NCI-H524 (cell line): ENCODE measurements around the gene OXNAD1.
A peak's percentile ranks its signal among the peaks of the same experiment; 100 is the strongest.

Experiments used
- DNase-seq, 2 experiments: peaks; one replicate each; lab custom pipeline; 2025; lab: John Stamatoyannopoulos, UW

The OXNAD1 gene

GRCh38 chr3:16279010-16279801 is 14.2 kb downstream of the OXNAD1 start:
- no peak for DNase-seq

DNA sequence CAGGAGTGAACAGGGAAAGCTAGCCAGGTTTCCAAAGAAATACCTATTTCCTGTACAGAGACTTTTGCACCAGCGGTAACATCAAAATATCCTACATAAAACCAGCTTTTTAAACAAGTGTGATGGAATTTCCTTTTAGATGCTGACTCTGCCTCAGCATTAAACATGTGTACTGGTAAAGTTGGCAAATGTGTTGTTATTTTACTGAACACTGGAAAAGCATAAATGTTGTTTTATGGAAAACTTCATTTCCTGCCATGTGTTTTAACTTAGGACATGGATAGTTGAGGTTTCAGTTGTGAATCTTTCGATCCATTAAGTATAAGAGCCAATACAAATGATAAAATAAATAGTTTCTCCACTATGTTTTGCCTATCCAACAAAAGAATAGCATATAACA is 15.7 kb downstream of the OXNAD1 start:
- DNase-seq: no peak

GRCh38 chr3:16284633-16285032 is 19.6 kb downstream of the OXNAD1 start:
- no peak for DNase-seq

DNA sequence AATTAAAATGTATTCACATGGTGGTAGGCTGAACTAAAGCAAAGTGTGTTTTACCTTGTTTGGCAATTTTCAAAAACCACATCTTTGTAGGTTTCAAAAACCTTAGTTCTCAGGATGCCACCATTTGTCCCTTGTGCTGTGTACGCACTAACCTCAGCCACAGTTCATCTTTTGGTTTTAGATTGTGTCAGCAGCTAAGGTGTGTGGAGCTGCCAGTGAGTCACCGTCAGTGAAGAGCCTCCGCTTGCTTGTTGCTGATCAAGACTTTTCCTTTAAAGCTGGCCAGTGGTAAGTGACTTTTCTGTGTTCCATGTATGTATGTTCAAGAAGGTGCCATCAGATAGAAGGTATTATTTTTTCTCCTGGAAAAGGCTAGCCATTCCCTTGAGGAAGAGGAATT is 21.1 kb downstream of the OXNAD1 start:
- no peak for DNase-seq

- DNase-seq: no peak
These were observed 21.9 kb downstream of the OXNAD1 start for GRCh38 chr3:16286751-16287543.

DNA sequence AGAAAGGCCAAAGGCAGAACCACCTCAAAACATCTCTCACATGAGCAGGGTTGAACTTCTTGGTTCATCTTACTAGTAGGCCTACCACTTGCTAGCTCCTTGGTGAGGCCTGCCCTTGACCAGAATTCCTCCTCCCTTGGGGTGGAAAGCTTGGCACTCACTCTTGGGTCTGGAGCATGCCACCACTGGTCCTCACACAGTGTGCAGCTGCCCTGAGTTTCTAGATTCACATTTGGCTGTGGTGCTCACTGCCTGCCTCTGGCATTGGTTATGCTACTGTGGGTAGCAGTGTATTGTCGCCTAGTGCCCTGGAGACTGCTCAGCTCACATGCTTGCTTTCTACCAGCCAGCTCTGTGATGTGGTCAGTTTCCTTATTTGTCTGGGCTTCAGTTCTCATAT is 23.7 kb downstream of the OXNAD1 start:
- DNase-seq: no peak

DNA sequence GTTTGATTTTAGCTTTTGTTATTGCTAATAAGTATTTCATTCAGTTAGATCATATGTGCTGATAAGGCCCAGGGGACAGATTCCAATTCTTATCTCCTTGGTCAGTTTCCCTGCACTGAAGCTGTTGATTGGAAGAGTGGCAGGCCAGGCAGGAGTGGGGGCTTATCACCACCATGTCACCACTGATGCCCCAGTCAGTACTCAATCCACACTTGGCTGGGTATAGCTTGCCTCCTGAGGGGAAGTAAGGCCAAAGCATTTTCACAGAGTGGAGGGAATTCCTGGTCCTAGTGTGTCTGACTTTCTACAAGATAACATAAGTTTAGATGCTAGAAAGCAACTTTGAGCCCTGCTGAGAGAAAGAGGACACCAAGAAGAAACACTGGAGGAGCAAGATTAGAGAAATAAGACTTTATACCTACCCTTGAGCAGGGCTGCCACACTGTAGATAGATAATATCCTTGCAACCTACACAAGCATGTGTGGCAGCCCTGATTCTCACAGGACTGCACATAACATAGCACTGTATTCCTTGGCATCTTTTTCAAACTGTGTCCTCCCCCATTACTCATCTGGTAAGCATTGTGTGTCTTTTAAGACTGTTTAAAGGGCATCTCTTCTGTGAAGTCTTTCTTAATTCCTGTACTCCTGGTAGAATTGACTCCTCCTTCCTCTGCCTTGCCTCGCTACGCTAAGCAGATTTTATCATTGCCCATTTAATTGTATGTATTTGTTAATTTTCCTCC is 24.3 kb downstream of the OXNAD1 start:
- no peak for DNase-seq

DNA sequence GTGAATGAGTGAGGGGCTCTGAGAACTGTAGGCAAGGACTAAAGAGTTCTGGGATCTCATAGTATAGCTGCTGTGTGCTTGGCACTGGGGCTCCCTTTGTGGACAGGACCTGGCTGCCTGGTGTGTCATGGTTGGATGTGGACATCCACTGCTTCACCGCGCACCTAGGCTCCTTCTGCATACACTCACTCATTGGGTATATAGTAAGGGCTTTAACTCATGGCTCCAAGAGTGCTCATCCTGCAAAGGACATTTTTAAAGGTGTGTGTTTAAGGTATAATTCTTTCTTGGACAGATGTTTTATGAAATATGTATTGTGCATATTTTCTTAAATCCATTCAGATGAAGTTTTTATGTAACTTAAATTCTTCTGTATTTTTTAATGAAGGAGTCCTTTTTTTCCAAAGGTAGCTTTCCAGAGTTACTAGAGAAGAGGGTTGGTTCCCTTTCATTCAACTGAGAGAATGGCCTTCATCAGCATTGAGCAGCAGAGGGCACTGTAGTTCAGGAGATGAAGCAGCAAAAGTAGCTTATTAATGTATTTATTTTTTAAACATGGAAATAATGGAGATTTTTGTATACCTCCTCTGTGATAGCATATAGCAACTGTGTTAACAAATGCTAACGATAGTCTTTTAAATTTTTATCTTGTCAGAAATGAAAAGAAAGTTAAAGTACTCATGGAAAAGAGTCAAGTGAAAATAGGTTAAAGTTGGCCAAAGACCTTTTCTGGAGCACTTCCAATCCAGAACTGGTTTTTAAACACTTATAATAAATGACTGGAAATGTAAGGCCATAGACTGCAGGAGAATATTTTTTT is 25.2 kb downstream of the OXNAD1 start:
- DNase-seq: peak in 1 of 2 experiments; percentile 27

DNA sequence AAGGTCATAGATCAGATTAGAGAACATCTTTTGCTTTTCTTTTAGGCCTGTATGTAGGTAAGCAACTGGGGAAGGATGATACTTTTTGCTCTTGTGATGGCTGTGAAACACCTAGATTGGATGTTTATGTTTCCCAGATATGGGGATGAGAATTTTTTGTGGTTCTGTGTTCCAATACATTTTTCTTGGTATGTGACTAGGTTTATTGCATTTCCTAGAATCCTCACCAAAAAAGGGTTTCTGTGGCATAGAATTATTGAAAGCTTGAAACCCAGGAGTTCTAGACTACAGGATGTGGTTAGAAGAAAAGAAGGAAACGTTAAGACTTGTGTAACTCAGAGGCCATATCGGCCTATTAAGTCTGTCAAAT is 25.8 kb downstream of the OXNAD1 start:
- DNase-seq: no peak

DNA sequence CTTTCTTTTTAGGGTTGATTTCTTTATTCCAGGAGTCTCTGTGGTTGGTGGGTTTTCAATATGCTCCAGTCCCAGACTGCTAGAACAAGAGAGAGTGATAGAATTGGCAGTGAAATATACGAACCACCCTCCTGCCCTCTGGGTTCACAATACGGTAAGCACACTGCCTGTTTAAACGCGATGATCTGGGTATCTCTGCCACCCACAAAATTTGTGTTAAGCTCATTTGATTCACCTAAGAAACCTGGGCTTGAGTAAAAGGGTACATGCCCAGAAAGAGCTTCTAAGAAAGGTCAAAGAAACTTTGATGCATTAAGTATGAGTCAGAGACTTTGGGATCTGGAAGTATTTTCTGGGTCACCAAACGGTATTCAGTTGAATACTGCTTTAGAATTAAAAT is 29.8 kb downstream of the OXNAD1 start:
- DNase-seq: no peak

DNA sequence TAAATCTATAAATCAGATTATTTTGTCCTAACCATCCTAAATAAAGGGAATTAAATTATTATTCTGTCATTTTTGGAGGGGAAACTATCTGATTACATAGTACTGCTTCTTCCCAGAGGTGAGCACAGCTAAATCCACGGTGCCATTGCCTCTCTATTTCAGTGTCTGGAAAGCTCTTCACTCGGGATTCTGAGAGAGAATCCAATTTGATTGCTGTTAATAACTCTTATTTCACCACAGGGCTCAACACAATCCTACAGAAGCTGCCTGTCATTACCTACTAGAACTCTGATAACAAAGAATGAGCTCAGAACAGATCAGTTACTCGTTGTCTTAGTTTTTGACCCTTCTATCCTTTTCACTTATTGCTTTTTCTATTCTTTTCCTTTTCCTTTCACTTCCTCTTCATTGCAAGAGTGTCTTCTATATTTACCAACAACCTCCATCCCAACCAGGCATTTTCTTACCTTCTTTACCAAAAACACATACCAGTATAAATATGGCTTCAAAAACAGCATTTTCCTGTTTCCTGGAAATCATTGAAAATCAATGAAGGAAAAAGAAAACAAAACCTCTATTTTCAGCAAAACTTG is 30.4 kb downstream of the OXNAD1 start:
- DNase-seq: no peak

DNA sequence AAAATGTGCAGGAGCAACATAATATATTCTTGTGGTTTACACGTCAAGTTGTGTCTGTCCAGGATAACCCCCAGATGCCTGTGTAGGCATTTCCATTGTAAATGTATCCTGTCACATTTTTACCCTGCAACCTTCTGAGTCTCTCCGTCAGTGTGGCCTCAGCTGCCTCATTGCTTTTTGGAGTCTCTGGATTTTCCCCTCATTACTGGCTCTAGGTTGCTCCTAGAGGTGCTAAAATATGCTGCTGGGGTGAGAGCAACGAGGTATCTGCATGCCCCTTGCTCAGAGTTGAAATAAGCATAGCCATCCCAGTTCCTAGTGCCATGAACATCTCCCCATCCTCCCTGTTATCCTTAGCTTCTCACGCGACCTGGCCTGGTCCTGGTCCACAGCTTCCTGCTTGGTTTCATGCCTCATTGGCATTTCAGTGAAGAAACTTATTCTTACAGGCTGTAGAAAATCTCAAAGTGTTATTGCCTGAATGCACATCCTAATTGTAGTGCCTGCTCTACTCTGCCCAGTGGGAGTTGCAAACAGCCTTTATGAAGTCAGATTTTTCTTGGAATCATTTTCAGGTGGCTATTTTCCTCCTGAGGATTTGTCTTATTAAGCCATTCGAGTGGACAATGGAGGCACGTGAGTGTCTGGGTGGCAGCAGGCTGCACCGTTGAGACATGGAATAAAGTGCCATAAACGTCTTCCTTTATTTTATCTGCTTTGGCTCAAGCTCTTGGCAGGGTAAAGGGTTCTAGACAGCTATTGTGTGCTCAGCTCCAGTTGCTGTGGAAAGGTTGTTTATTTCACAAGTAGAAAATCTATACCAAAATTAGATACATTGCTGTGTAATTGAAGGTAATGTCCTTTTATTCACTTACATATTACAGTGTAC is 33.2 kb downstream of the OXNAD1 start:
- DNase-seq: no peak

DNA sequence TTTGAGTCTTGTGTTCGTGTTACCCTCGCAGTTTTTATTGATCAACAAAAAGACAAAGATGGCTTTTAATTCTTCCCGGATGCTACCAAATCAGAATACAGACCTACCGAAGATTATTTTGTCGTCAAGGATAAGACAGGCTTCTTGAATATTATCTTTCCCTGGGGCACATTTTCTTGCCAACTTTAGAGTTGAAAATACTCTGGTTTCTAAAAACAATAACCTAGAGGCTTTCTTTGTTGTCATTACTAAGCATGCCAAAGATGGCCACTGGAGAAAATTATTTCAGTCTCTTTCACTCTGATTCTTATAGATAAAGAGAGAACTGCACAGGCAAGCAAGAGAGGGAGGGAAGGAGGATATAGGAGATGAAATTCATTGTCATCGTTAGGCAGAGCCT is 33.9 kb downstream of the OXNAD1 start:
- no peak for DNase-seq

- DNase-seq: no peak
These were observed 34.7 kb downstream of the OXNAD1 start for GRCh38 chr3:16299746-16300145.

GRCh38 chr3:16300307-16300706 is 35.3 kb downstream of the OXNAD1 start:
- DNase-seq: no peak

DNA sequence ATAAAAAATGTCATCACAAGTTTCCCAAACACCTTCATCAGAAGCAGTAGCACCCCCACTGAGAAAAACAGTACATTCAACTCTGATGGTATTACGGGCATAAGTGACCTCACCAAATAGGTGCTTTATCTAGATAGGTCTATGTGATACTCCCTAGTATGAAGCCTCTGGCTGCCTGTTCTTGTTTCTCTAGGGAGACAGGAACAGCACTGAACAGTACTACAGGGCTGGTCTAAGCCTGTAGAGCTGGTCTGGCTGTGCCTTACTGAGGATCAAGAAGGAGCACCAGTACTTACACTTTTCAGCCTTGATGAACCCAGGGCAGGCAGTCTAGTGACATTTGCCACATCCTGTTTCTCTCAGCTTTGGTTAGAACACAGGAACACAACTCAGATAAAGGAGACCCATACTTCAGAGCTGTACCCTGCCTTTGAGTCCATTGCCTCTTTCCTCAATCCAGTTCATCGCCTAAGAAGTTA is 35.9 kb downstream of the OXNAD1 start:
- no peak for DNase-seq

DNA sequence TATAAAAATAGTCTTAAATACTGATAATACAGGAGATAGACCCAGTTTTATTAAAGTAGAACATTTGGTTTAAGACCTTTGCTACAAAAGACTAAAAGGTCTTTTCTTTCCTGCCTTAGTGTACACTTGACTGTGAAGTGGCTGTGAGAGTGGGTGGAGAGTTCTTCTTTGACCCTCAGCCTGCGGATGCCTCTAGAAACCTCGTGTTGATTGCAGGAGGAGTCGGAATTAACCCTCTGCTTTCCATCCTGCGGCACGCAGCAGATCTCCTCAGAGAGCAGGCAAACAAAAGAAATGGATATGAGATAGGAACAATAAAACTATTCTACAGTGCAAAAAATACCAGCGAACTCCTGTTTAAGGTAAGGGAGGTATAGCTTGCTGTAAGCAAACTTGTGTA is 36.5 kb downstream of the OXNAD1 start:
- DNase-seq: no peak

DNA sequence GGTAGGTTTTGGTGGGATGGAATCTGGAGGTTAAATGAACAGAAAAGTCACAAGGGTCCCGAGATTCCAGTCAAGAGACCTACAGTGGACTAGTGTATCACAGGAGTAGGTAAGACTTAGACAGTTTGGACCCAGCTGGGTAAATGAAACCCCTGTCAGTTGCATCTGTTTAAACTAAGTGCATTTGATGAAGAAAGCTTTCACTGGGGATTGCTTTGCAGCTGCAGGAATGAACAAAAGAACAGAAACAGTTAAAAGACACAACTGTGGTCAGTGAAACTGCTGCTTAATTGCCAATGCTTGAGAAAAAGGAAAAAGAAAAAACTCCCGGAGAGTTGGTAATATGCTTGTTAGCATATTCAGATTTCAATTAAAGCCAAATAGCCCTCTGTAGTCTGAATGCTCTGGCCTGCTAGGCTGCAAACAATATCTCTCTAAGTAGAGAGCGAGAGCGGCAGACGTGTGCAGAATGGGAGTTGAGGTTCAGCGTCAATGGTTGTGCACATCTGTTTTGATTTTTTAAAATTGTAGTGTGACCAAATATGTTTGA is 37.1 kb downstream of the OXNAD1 start:
- no peak for DNase-seq

- DNase-seq: no peak
These were observed 38.1 kb downstream of the OXNAD1 start for GRCh38 chr3:16303037-16303575.
